Measurements from ENCODE around the gene CIB2.

- TF ChIP-seq CTCF (conservative IDR thresholded peaks at IDR 0.05; ENCODE audit: low read depth in 2 of 2) (no peak), REST (IDR thresholded peaks at IDR 0.05; ENCODE audit: unreplicated experiment) (no peak), EZH2phosphoT487 (IDR thresholded peaks at IDR 0.05; ENCODE audit: unreplicated experiment) (no peak), EZH2 (IDR thresholded peaks at IDR 0.05; ENCODE audit: low read depth, unreplicated experiment) (no peak)
These were observed 20.2 kb downstream of the CIB2 start for GRCh38 chr15:78110916-78111475.

Measured in GM23338 (cell line).